HG02588 (cell line): ENCODE measurements around the gene C1orf21.

Experiments used
- ATAC-seq: cut with Tn5 transposase; IDR thresholded peaks from one replicate; pipeline ENCODE4 v1.9.1; 2021; ENCODE audit warnings: mild to moderate bottlenecking, moderate library complexity; ENCODE audit not compliant: unreplicated experiment

Gene C1orf21

GRCh38 chr1:184623404-184623803 lies 236.6 kb downstream of the C1orf21 start:
- ATAC-seq = no peak

GRCh38 chr1:184624051-184624450 lies 237.2 kb downstream of the C1orf21 start:
- ATAC-seq = no peak

GRCh38 chr1:184624626-184625025 lies 237.8 kb downstream of the C1orf21 start:
- ATAC-seq = no peak

GRCh38 chr1:184625271-184625670 lies 238.4 kb downstream of the C1orf21 start:
- ATAC-seq = no peak

GRCh38 chr1:184626076-184627006 lies 239.5 kb downstream of the C1orf21 start:
- ATAC-seq = peak; percentile 50

GRCh38 chr1:184627007-184627341 lies 240.1 kb downstream of the C1orf21 start:
- no peak for ATAC-seq

GRCh38 chr1:184629266-184629665 lies 242.4 kb downstream of the C1orf21 start:
- no peak for ATAC-seq

- ATAC-seq = no peak
Measured at GRCh38 chr1:184630679-184631060, 243.8 kb downstream of the C1orf21 start.

- no peak for ATAC-seq
Measured at GRCh38 chr1:184632415-184633175, 245.8 kb downstream of the C1orf21 start.

GRCh38 chr1:184633785-184634184 lies 247.0 kb downstream of the C1orf21 start:
- no peak for ATAC-seq

- ATAC-seq = no peak
Measured at GRCh38 chr1:184634296-184634695, 247.5 kb downstream of the C1orf21 start.

GRCh38 chr1:184635347-184635979 lies 248.6 kb downstream of the C1orf21 start:
- ATAC-seq = no peak

- ATAC-seq = no peak
Measured at GRCh38 chr1:184635980-184636431, 249.2 kb downstream of the C1orf21 start.

- ATAC-seq = no peak
Measured at GRCh38 chr1:184637664-184638240, 250.9 kb downstream of the C1orf21 start.

- ATAC-seq = no peak
Measured at GRCh38 chr1:184639205-184639604, 252.4 kb downstream of the C1orf21 start.

GRCh38 chr1:184640505-184640904 lies 253.7 kb downstream of the C1orf21 start:
- ATAC-seq = no peak

GRCh38 chr1:184641894-184642293 lies 255.1 kb downstream of the C1orf21 start:
- ATAC-seq = no peak

GRCh38 chr1:184643661-184644060 lies 256.8 kb downstream of the C1orf21 start:
- no peak for ATAC-seq

- ATAC-seq = no peak
Measured at GRCh38 chr1:184644771-184645170, 257.9 kb downstream of the C1orf21 start.

GRCh38 chr1:184646178-184646701 lies 259.4 kb downstream of the C1orf21 start:
- no peak for ATAC-seq

- no peak for ATAC-seq
Measured at GRCh38 chr1:184646824-184647223, 260.0 kb downstream of the C1orf21 start.
